GM21390 (cell line): ENCODE results near the gene PRDM8.
"Not testable (repeated sequence)": the region's sequence is repeated elsewhere in the genome, so short reads cannot be mapped to it uniquely, and the experiment has no call there.

Experiments
- ATAC-seq: cut with Tn5 transposase; IDR thresholded peaks from one replicate; pipeline ENCODE4 v1.9.1; 2021; ENCODE audit not compliant: unreplicated experiment

PRDM8 gene

GRCh38 chr4:80225595-80225994 lies 28.3 kb downstream of the PRDM8 start:
- ATAC-seq, result no peak

GRCh38 chr4:80226094-80226493 lies 28.8 kb downstream of the PRDM8 start:
- ATAC-seq, result no peak

- peak; percentile 45 for ATAC-seq
Observed at GRCh38 chr4:80228460-80228859, 31.2 kb downstream of the PRDM8 start.

DNA sequence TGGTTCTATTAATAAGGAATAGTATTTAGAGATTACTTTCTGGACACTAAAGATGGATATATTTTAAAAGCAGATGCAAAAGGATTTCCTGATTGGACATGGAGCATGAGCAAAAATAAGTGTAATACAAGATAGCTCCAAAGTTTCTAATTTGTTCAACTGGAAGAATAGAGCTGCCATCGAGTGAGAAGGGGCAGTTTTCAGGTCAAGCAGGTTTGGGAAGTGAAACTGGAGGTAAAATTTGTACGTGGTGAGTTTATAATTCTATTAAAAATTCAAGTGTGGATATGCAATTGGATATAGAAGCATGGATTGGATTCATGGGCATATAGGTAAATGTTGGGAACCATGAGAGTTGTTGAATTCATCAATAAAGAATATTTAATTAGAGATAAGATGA lies 31.8 kb downstream of the PRDM8 start:
- no peak for ATAC-seq

DNA sequence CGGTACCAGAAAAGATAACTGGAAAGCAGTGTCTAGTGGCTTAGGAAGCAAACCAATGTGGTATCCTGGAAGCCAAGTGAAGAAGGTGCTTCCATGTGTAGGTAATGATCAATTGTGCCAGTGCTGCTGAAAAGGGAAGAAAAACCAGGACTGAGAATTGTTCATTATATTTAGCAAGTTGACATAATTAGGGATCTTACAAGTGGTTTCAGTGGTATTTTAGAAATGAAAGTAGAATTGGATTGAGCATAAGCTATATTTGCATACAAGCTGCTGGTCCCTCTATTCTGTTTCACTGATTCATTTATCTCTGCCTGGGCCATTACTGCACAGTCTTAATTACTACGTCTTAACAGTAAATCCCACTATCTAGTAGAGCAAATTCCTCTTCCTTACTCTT lies 32.3 kb downstream of the PRDM8 start:
- ATAC-seq, result peak; percentile 82

GRCh38 chr4:80231180-80231579 lies 33.9 kb downstream of the PRDM8 start:
- no peak for ATAC-seq

DNA sequence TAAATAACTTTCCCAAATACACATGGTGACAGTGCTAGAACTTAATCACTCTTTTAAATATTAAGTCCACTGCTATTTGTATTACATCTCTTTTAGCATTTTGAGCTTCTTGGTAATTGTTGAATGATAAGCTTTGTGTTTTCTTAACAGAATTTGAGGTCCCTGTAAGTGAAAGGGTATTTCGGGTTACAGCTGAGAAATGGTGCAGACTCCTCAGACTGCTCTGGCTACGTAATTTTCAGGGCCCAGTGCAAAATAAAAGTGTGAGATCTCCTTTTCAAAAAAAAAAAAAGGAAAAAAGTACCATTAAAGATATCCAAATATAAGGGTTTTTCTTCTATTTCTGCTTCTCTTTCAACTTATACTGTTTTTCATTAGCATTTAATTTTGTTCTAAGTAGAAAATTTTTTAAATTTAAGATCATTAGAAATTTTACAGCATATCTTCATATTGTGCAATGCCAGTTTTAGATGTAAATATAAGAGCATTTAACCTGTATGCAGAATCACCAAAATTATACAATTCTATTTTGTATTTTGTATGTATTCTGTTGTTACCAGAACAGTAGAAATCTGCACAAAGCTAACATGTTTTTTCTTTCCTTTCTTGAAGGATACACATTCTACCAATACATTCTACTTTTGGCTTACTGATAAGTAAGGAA lies 35.5 kb downstream of the PRDM8 start:
- no peak for ATAC-seq

- ATAC-seq, result no peak
Observed at GRCh38 chr4:80233390-80233789, 36.1 kb downstream of the PRDM8 start.

DNA sequence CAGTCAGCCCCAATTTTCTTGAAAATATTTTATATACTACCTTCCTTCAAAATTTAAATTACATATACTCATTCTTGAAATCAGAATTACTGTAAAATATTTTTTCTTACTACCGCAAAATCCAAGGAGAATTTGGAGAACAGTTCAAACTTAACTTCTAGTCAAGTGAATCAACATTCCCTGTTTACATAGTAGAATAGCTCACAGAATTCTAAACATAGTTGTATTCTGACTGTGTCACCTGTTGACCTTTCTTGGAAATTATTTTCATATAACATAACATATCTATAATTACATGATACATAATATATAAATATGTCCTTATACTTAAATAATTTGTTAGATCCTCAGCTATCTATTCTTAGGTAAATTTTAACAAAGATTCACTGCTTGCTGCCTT lies 38.1 kb downstream of the PRDM8 start:
- no peak for ATAC-seq

GRCh38 chr4:80237992-80238391 lies 40.7 kb downstream of the PRDM8 start:
- ATAC-seq, result no peak

DNA sequence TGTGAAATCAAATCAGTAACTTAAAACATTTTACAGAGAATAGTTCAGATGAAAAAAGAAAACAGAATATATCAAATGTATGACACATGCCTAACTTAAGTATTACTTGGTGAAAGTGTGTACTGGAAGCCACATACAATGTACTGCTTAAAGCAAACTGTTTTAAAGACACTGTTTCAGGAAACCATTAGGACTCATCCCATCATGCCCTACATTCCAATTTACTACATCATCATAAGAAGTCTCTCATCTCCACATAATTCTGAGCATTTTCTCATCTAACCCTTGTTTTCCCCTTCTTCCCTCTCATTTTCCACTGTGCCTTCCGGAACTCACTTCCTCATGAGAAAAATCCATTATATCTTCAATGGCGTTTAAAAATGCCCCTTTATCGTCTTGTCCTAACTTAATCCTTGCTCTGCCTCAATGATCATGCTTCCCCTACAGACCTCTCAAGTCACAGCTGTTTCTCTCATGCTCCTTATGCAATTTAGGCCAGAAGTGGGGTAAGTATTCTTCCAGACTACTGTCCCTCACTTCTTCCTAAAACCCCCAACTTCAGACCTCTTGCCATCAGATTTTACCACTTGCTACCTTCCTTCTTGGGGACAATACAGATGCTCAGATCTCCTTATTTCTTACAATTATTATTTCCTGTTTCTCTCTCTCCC lies 42.3 kb downstream of the PRDM8 start:
- no peak for ATAC-seq

DNA sequence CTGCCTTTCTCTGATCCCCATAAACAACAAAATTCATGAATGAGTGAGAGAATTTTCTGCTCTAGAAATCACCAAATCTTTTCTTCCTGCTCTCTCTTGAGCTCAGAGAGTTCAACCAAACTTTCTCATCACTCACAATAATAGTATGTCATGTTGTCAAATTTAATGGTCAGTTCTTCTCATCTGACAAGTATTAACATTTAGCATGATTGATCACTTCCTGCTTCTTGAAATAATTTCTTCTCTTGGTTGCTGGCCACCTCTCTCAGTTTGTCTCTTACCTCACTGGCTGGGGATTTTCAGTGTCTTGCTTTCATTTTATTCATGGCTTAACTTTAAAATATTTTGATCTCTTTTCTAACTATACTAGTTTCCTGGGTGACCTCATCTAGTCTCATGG lies 43.7 kb downstream of the PRDM8 start:
- no peak for ATAC-seq

GRCh38 chr4:80243274-80244018 lies 46.1 kb downstream of the PRDM8 start:
- no peak for ATAC-seq

DNA sequence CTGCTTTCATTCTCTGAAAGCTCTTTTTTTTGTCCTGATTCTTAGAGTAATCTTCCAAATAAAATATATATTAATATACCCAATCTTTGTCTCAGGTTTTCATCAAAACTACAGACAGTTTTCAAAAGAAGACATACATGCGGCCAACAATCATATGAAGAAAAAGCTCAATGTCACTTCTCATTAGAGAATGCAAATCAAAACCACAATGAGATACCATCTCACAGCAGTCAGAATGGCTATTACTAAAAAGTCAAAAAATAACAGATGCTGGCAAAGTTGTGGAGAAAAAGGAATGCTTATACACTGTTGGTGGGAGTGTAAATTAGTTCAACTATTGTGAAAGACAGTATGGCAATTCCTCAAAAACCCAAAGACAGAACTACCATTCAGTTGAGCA lies 50.2 kb downstream of the PRDM8 start:
- ATAC-seq, result not testable (repeated sequence)

DNA sequence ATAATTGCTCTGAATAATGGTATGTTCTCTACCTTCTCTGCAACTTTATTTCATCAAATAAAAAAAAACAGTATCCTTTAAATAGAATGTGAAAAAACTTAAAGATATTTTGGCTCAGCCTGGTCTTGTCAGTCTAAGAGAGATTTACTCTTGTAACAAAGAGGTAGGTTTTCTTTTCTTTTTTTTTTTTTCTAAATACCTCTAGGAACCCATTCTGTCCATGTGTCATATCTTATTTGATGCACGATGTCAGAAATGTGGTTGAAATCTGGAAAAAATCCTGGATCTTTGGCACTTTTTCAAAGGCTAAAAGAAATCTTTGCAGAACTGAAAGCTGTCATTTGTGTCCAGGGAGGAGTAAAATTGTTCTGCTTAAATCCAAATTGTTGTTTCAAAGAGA lies 51.8 kb downstream of the PRDM8 start:
- ATAC-seq, result no peak

GRCh38 chr4:80252427-80252826 lies 55.1 kb downstream of the PRDM8 start:
- no peak for ATAC-seq

- no peak for ATAC-seq
Observed at GRCh38 chr4:80252953-80253352, 55.6 kb downstream of the PRDM8 start.

DNA sequence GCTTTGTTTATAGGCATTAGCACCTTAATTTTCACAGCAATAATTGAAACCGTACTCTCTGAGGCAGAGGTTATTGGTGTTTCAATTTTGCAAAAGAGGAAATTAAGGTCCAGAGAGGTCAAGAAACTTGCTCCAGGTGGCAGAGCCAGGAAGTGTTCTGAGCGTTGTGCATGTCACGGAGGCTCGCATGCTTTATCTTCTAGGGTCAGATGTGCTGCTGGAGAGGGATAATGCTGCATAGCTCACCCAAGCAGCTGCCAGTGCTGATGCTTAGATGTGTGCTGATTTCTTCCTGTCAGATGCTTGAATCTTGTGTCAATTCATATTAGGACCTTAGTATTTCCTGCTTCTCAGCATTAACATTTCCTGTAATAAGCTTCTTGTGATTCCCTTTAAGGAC lies 56.2 kb downstream of the PRDM8 start:
- no peak for ATAC-seq
